SK-N-SH (cell line): ENCODE results near the gene EMILIN2. TPM values are rescaled to one million over a fixed set of nuclear protein-coding genes. Genes with fewer than 3 reads are reported as not detected.

Experiments
- CTCF ChIA-PET: fragments of 300-600, 350-600 bp; formaldehyde crosslinking; extraction: SDS; loops from one replicate; lab custom pipeline; 2021; lab: Yijun Ruan, JAX
- POLR2A ChIA-PET: fragments of 350-600 bp; sonication (Branson Sonifier 250); formaldehyde crosslinking; extraction: SDS; loops from one replicate; lab custom pipeline; 2020; ENCODE audit warnings: antibody characterized with exemption, inconsistent platforms; lab: Yijun Ruan, JAX
- DNase-seq: peaks from one replicate; pipeline ENCODE4 v3.0.0; 2012
- H2AFZ ChIP-seq: fragments of 200-600 bp; sonication (generic); 2 replicates; pipeline ENCODE4 v1.8.1; 2016; ENCODE audit warnings: antibody characterized with exemption, mild to moderate bottlenecking, low read depth
- H3F3A ChIP-seq: fragments of 200-600 bp; sonication (generic); replicated peaks from 2 replicates; pipeline ENCODE3; 2016; ENCODE audit warnings: antibody characterized with exemption, mild to moderate bottlenecking; ENCODE audit not compliant: insufficient read depth
- H3K27ac ChIP-seq, 2 experiments: fragments of 200-500 bp in 1 of 2; fragments of 200-600 bp in 1 of 2; sonication (Bioruptor generic) in 1 of 2; sonication (generic), shearing (Covaris generic) in 1 of 2; 2 replicates each; pipeline versions ENCODE4 v1.5.1 to v1.6.1; 2014 to 2016; ENCODE audit warnings: low read depth in 2 of 2, inconsistent platforms in 1 of 2, low read length in 1 of 2, mild to moderate bottlenecking in 1 of 2, mixed read lengths in 1 of 2
- H3K27me3 ChIP-seq: fragments of 200-600 bp; sonication (generic), shearing (Covaris generic); 2 replicates; pipeline ENCODE4 v1.6.1; 2016; ENCODE audit warnings: mixed run types; ENCODE audit not compliant: insufficient read depth
- H3K36me3 ChIP-seq, 2 experiments: fragments of 200-500 bp in 1 of 2; fragments of 200-600 bp in 1 of 2; sonication (Bioruptor generic) in 1 of 2; sonication (generic) in 1 of 2; replicated peaks in 1 of 2; 2 replicates each; pipeline versions ENCODE3 to v1.5.1; 2014 to 2016; ENCODE audit warnings: low read length in 1 of 2, mild to moderate bottlenecking in 1 of 2; ENCODE audit not compliant: insufficient read depth in 2 of 2, control insufficient read depth in 1 of 2
- H3K4me1 ChIP-seq, 2 experiments: fragments of 200-500 bp in 1 of 2; fragments of 200-600 bp in 1 of 2; sonication (Bioruptor generic) in 1 of 2; sonication (generic), shearing (Covaris generic) in 1 of 2; 2 replicates each; pipeline versions ENCODE4 v1.5.1 to v1.6.1; 2014 to 2016; ENCODE audit warnings: low read depth in 1 of 2, low read length in 1 of 2, mixed run types in 1 of 2; ENCODE audit not compliant: insufficient read depth in 2 of 2, control insufficient read depth in 1 of 2
- H3K4me2 ChIP-seq: fragments of 200-600 bp; sonication (generic), shearing (Covaris generic); 2 replicates; pipeline ENCODE4 v1.6.1; 2017; ENCODE audit warnings: mixed run types
- H3K4me3 ChIP-seq, 2 experiments: fragments of 200-500 bp in 1 of 2; fragments of 200-600 bp in 1 of 2; sonication (Bioruptor generic) in 1 of 2; sonication (generic), shearing (Covaris generic) in 1 of 2; 2 replicates each; pipeline versions ENCODE4 v1.5.1 to v1.8.1; 2014 to 2016; ENCODE audit warnings: low read depth in 2 of 2, inconsistent platforms in 1 of 2, low read length in 1 of 2, mild to moderate bottlenecking in 1 of 2, mixed read lengths in 1 of 2, moderate library complexity in 1 of 2
- H3K79me2 ChIP-seq: fragments of 200-600 bp; sonication (generic); 2 replicates; pipeline ENCODE4 v1.8.1; 2017; ENCODE audit warnings: mild to moderate bottlenecking; ENCODE audit not compliant: insufficient read depth
- H3K9ac ChIP-seq: fragments of 200-600 bp; sonication (generic); 2 replicates; pipeline ENCODE4 v1.6.1; 2017; ENCODE audit warnings: mixed run types
- H3K9me2 ChIP-seq: fragments of 200-600 bp; sonication (generic); 2 replicates; pipeline ENCODE4 v1.6.1; 2017; ENCODE audit warnings: mixed run types
- H3K9me3 ChIP-seq: fragments of 200-600 bp; sonication (generic); 2 replicates; pipeline ENCODE4 v1.6.1; 2017; ENCODE audit warnings: mixed run types, mild to moderate bottlenecking, moderate library complexity
- H4K20me1 ChIP-seq: fragments of 200-600 bp; sonication (generic); 2 replicates; pipeline ENCODE4 v1.6.1; 2017; ENCODE audit warnings: mild to moderate bottlenecking, mixed run types; ENCODE audit not compliant: insufficient read depth
- EP300 ChIP-seq, 2 experiments: IDR thresholded peaks; 2 replicates each; pipeline versions ENCODE4 v1.4.0 to v1.6.1; 2012; ENCODE audit warnings: borderline replicate concordance in 1 of 2, low read depth in 1 of 2, low read length in 1 of 2
- FOXM1 ChIP-seq: IDR thresholded peaks from 2 replicates; pipeline ENCODE4 v1.4.0; 2012; ENCODE audit warnings: low read depth, mild to moderate bottlenecking
- GABPA ChIP-seq: IDR thresholded peaks from 2 replicates; pipeline ENCODE4 v1.4.0; 2012; ENCODE audit warnings: low read depth, mild to moderate bottlenecking
- GATA2 ChIP-seq: sonication (generic); formaldehyde crosslinking; IDR thresholded peaks from 2 replicates; pipeline ENCODE4 v1.5.0; 2020; ENCODE audit warnings: mild to moderate bottlenecking, missing genetic modification reagents
- MEF2A ChIP-seq: IDR thresholded peaks from 2 replicates; pipeline ENCODE4 v1.4.0; 2012; ENCODE audit warnings: low read depth, borderline replicate concordance
- MXI1 ChIP-seq: IDR thresholded peaks from 2 replicates; pipeline ENCODE4 v1.6.1; 2012; ENCODE audit warnings: mild to moderate bottlenecking, low read depth, low read length, improper control_type of control experiment
- NRF1 ChIP-seq: IDR thresholded peaks from 2 replicates; pipeline ENCODE4 v1.6.1; 2012; ENCODE audit warnings: low read depth, mild to moderate bottlenecking, low read length
- POLR2AphosphoS5 ChIP-seq: IDR thresholded peaks from 2 replicates; pipeline ENCODE4 v1.6.1; 2012; ENCODE audit warnings: low read depth, low read length
- RCOR1 ChIP-seq: fragments of 150-350 bp; IDR thresholded peaks from 2 replicates; pipeline ENCODE4 v1.6.1; 2017; ENCODE audit warnings: antibody characterized with exemption, low read length
- RFX5 ChIP-seq: IDR thresholded peaks from 2 replicates; pipeline ENCODE4 v1.6.1; 2012; ENCODE audit warnings: mild to moderate bottlenecking, improper control_type of control experiment, low read length
- RXRA ChIP-seq: IDR thresholded peaks from 2 replicates; pipeline ENCODE4 v1.4.0; 2012; ENCODE audit warnings: low read depth, mild to moderate bottlenecking, borderline replicate concordance
- SIN3A ChIP-seq: IDR thresholded peaks from 2 replicates; pipeline ENCODE4 v1.6.1; 2012; ENCODE audit warnings: low read depth, mild to moderate bottlenecking, low read length, moderate library complexity, borderline replicate concordance
- TAF1 ChIP-seq: IDR thresholded peaks from 2 replicates; pipeline ENCODE4 v1.6.1; 2012; ENCODE audit warnings: low read depth, mild to moderate bottlenecking, low read length, moderate library complexity, borderline replicate concordance
- TCF12 ChIP-seq: IDR thresholded peaks from 2 replicates; pipeline ENCODE4 v1.4.0; 2012
- TEAD4 ChIP-seq: IDR thresholded peaks from 2 replicates; pipeline ENCODE4 v1.4.0; 2012; ENCODE audit warnings: mild to moderate bottlenecking, borderline replicate concordance; ENCODE audit not compliant: insufficient read depth
- YY1 ChIP-seq: IDR thresholded peaks from 2 replicates; pipeline ENCODE4 v1.4.0; 2012; ENCODE audit warnings: low read depth, mild to moderate bottlenecking
- WGBS: methylation state at CpG from one replicate; pipeline ENCODE4 v1.1.6; 2017; ENCODE audit warnings: low lambda C conversion rate; 5-methylcytosine and 5-hydroxymethylcytosine counted together
- polyA plus RNA-seq, 3 experiments: library from polyadenylated mRNA; depleted of rRNA; stranded (reverse); fragments of >200 nt; gene quantifications; 2 replicates each; pipeline ENCODE4 v1.2.3, GENCODE V29; 2012
- TF ChIP-seq, protein P1 (sequence below): fragments of 150-350 bp; IDR thresholded peaks from 2 replicates; pipeline ENCODE4 v1.6.1; 2017; ENCODE audit warnings: antibody characterized with exemption, low read length, low read depth, borderline replicate concordance
- TF ChIP-seq, protein P2 (sequence below): IDR thresholded peaks from 2 replicates; pipeline ENCODE4 v1.4.0; 2012; ENCODE audit warnings: low read depth, borderline replicate concordance
- TF ChIP-seq, protein P3 (sequence below): IDR thresholded peaks from 2 replicates; pipeline ENCODE4; 2012
- TF ChIP-seq, protein P4 (sequence below): IDR thresholded peaks from 2 replicates; pipeline ENCODE4 v1.4.0; 2012; ENCODE audit warnings: low read depth

EMILIN2 gene
- polyA plus RNA-seq, 1 of the 3 experiments (the other 2 are of a cell fraction), result 1.4 TPM

DNA sequence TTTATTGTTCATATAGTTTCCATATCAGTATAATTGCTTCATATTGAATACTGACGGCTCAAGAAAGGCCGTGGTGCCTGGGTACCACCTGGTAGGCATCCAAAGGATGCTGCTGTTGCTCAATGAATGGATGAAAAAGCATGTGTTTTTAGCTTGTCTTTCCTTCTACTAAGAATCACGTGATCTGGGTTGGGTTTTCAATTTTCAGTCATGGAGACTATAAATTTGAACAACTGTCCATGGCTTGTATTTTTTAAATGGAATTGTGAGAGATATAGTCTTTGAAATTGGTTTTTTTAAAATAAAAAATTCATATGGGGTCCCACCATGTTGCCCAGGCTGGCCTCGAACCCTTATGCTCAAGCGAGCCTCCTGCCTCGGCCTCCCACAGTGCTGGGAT, 25.3 kb downstream of the EMILIN2 start:
- POLR2A ChIA-PET, result no interaction called here
- TF ChIP-seq TAF1, result no peak
- TF ChIP-seq POLR2AphosphoS5, result no peak
- no peak for TF ChIP-seq NRF1
- TF ChIP-seq FOXM1, result no peak
- TF ChIP-seq RXRA, result no peak
- TF ChIP-seq MEF2A, result no peak
- no peak for TF ChIP-seq TEAD4
- no peak for TF ChIP-seq RCOR1
- TF ChIP-seq, protein P1, sequence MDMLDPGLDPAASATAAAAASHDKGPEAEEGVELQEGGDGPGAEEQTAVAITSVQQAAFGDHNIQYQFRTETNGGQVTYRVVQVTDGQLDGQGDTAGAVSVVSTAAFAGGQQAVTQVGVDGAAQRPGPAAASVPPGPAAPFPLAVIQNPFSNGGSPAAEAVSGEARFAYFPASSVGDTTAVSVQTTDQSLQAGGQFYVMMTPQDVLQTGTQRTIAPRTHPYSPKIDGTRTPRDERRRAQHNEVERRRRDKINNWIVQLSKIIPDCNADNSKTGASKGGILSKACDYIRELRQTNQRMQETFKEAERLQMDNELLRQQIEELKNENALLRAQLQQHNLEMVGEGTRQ, result no peak

DNA sequence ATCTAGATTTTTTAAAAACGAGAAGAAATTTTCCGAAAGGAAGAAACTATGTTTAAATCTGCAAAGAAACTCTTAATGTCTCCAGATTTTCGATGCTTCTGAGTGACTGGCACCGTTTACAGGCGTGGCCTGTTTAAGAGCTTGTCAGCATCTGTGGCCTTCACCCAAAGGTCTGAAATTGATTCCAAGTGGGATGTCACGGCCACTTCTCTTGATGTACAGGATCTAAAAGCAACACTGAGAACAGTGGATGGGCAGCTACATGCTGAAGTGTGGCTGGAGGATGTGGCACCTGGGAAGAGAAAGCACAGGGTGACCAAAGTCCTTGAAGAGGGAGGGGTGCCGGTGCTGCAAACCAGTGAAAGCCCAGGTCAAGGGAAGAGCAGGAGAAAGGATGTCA, 28.0 kb downstream of the EMILIN2 start:
- Histone ChIP-seq H2AFZ (no peak overlapping the region), H4K20me1 (no peaks in the 10 kb centered on the region), H3F3A (no peaks in the 10 kb centered on the region), H3K9me2 (no peaks in the 10 kb centered on the region), H3K4me1 (no peaks in the 10 kb centered on the region), H3K9me3 (no peaks in the 10 kb centered on the region), H3K36me3 (no peaks in the 10 kb centered on the region), H3K9ac (no peak overlapping the region), H3K27me3 (peaks cover 7% of the 10 kb centered on the region; the same call in 1 of the 2 replicates), H3K27ac (no peak overlapping the region), H3K4me2 (no peak overlapping the region), H3K79me2 (no peaks in the 10 kb centered on the region), H3K4me3 (no peak overlapping the region)
- ChIA-PET CTCF (no interaction called here), POLR2A (interaction anchor here (0.6 kb wide), 1 partner anchor 85 kb away, joined by 3 read pairs; no protein-coding TSS in a partner anchor)
- no peak for TF ChIP-seq YY1
- no peak for TF ChIP-seq GATA2 (CRISPR knock-in tag)
- no peak for TF ChIP-seq POLR2AphosphoS5
- TF ChIP-seq, protein P2, sequence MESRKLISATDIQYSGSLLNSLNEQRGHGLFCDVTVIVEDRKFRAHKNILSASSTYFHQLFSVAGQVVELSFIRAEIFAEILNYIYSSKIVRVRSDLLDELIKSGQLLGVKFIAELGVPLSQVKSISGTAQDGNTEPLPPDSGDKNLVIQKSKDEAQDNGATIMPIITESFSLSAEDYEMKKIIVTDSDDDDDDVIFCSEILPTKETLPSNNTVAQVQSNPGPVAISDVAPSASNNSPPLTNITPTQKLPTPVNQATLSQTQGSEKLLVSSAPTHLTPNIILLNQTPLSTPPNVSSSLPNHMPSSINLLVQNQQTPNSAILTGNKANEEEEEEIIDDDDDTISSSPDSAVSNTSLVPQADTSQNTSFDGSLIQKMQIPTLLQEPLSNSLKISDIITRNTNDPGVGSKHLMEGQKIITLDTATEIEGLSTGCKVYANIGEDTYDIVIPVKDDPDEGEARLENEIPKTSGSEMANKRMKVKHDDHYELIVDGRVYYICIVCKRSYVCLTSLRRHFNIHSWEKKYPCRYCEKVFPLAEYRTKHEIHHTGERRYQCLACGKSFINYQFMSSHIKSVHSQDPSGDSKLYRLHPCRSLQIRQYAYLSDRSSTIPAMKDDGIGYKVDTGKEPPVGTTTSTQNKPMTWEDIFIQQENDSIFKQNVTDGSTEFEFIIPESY, result no peak
- TF ChIP-seq TEAD4, result no peak
- TF ChIP-seq, protein P3, sequence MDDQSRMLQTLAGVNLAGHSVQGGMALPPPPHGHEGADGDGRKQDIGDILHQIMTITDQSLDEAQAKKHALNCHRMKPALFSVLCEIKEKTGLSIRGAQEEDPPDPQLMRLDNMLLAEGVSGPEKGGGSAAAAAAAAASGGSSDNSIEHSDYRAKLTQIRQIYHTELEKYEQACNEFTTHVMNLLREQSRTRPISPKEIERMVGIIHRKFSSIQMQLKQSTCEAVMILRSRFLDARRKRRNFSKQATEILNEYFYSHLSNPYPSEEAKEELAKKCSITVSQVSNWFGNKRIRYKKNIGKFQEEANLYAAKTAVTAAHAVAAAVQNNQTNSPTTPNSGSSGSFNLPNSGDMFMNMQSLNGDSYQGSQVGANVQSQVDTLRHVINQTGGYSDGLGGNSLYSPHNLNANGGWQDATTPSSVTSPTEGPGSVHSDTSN, result no peak
- TF ChIP-seq FOXM1, result no peak
- TF ChIP-seq, protein P4, sequence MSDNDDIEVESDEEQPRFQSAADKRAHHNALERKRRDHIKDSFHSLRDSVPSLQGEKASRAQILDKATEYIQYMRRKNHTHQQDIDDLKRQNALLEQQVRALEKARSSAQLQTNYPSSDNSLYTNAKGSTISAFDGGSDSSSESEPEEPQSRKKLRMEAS, result no peak
- no peak for TF ChIP-seq RFX5
- no peak for TF ChIP-seq TCF12
- no peak for TF ChIP-seq SIN3A
- no peak for TF ChIP-seq GABPA
- TF ChIP-seq, protein P1, result no peak
- TF ChIP-seq MXI1, result no peak
- TF ChIP-seq EP300 (IDR thresholded peaks at IDR 0.05; ENCODE audit: borderline replicate concordance in 1 of 2, low read depth in 1 of 2, low read length in 1 of 2), result no peak
- TF ChIP-seq RXRA, result no peak
- DNase-seq, result no peak
- 69% methylated on average over 7 of the region's 7 CpGs for WGBS

More for the DNA sequence above, 25.3 kb downstream of the EMILIN2 start:
- Histone ChIP-seq H3K36me3 (no peaks in the 10 kb centered on the region), H3K9me2 (no peaks in the 10 kb centered on the region), H3F3A (no peaks in the 10 kb centered on the region), H4K20me1 (no peaks in the 10 kb centered on the region), H3K27ac (no peak overlapping the region), H3K4me2 (no peak overlapping the region), H3K4me3 (no peak overlapping the region), H2AFZ (no peak overlapping the region), H3K79me2 (no peaks in the 10 kb centered on the region), H3K9ac (no peak overlapping the region), H3K9me3 (no peaks in the 10 kb centered on the region), H3K4me1 (no peaks in the 10 kb centered on the region), H3K27me3 (no peaks in the 10 kb centered on the region; the same call in 1 of the 2 replicates)
- CTCF ChIA-PET, result no interaction called here
- no peak for DNase-seq
- WGBS, result 62% methylated on average over 6 of the region's 6 CpGs
